GM18526 (cell line): ENCODE data around the gene RIOK1.

Experiments
- POLR2A ChIP-seq: IDR thresholded peaks from 3 replicates; pipeline ENCODE4 v1.6.1; 2011; ENCODE audit not compliant: insufficient read length; ENCODE audit errors: extremely low read depth

Gene RIOK1

GRCh38 chr6:7451326-7451725 lies 61.7 kb downstream of the RIOK1 start:
- no peak for TF ChIP-seq POLR2A

- TF ChIP-seq POLR2A, result no peak
These were observed 63.3 kb downstream of the RIOK1 start for GRCh38 chr6:7452898-7453297.

GRCh38 chr6:7454696-7455358 lies 65.2 kb downstream of the RIOK1 start:
- no peak for TF ChIP-seq POLR2A

GRCh38 chr6:7461416-7461815 lies 71.8 kb downstream of the RIOK1 start:
- no peak for TF ChIP-seq POLR2A

- no peak for TF ChIP-seq POLR2A
These were observed 74.2 kb downstream of the RIOK1 start for GRCh38 chr6:7463785-7464184.

- TF ChIP-seq POLR2A, result no peak
These were observed 77.6 kb downstream of the RIOK1 start for GRCh38 chr6:7467007-7467897.
